Smooth muscle cell (in vitro differentiated cells): Measurements from ENCODE around the gene DLX4. TPM values are rescaled to one million over a fixed set of nuclear protein-coding genes. Genes with fewer than 3 reads are reported as not detected.

Experiments used
- DNase-seq: peaks from one replicate; lab custom pipeline; 2025; ENCODE audit not compliant: unreplicated experiment; lab: John Stamatoyannopoulos, UW
- H2AFZ ChIP-seq: fragments of 200-600 bp; sonication (generic); 2 replicates; pipeline ENCODE4 v1.6.0; 2016; ENCODE audit warnings: antibody characterized with exemption, low read depth, mild to moderate bottlenecking
- H3F3A ChIP-seq: fragments of 200-600 bp; sonication (generic); 2 replicates; pipeline ENCODE4 v1.6.0; 2017; ENCODE audit warnings: antibody characterized with exemption, low read depth
- H3K27ac ChIP-seq: fragments of 200-600 bp; sonication (generic); 2 replicates; pipeline ENCODE4 v1.5.1; 2016; ENCODE audit warnings: low read depth, mild to moderate bottlenecking
- H3K27me3 ChIP-seq: fragments of 200-600 bp; sonication (generic); 2 replicates; pipeline ENCODE4 v1.6.1; 2016; ENCODE audit warnings: low read depth, mild to moderate bottlenecking
- H3K36me3 ChIP-seq: fragments of 200-600 bp; sonication (generic); 2 replicates; pipeline ENCODE4 v1.5.1; 2016; ENCODE audit warnings: low read depth
- H3K4me1 ChIP-seq: fragments of 200-600 bp; sonication (generic); 2 replicates; pipeline ENCODE4 v1.5.1; 2016; ENCODE audit warnings: low read depth
- H3K4me2 ChIP-seq: fragments of 200-600 bp; sonication (generic); 2 replicates; pipeline ENCODE4 v1.6.0; 2016; ENCODE audit warnings: mild to moderate bottlenecking
- H3K4me3 ChIP-seq: fragments of 200-600 bp; sonication (generic); 2 replicates; pipeline ENCODE4 v1.5.1; 2016; ENCODE audit warnings: mild to moderate bottlenecking
- H3K79me2 ChIP-seq: fragments of 200-600 bp; sonication (generic); 2 replicates; pipeline ENCODE4 v1.6.0; 2016; ENCODE audit warnings: low read depth, mild to moderate bottlenecking
- H3K9ac ChIP-seq: fragments of 200-600 bp; sonication (generic); 2 replicates; pipeline ENCODE4 v1.6.0; 2016; ENCODE audit warnings: low read depth
- H3K9me3 ChIP-seq: fragments of 200-600 bp; sonication (generic); replicated peaks from 2 replicates; pipeline ENCODE4 v1.5.1; 2016; ENCODE audit warnings: low read depth
- H4K20me1 ChIP-seq: fragments of 200-600 bp; sonication (generic); 2 replicates; pipeline ENCODE4 v1.6.0; 2016; ENCODE audit warnings: low read depth
- WGBS: methylation state at CpG from one replicate; pipeline ENCODE4 v1.1.7; 2016; ENCODE audit warnings: low lambda C conversion rate; 5-methylcytosine and 5-hydroxymethylcytosine counted together
- polyA plus RNA-seq: library from polyadenylated mRNA; unstranded; fragments of >200 nt; fragmentation: Nextera tagmentation; extraction: Ambion mirVana; gene quantifications from 2 replicates; pipeline ENCODE4 v1.2.1, GENCODE V29; 2016
- total RNA-seq: library from RNA; depleted of rRNA; stranded (reverse); fragments of >200 nt; gene quantifications from 2 replicates; pipeline ENCODE4 v1.2.3, GENCODE V29; 2014
- TF ChIP-seq, protein P1 (sequence below): fragments of 200-600 bp; sonication (generic); IDR thresholded peaks from 2 replicates; pipeline ENCODE4 v1.5.1; 2017; ENCODE audit warnings: borderline replicate concordance, mild to moderate bottlenecking, antibody characterized with exemption; ENCODE audit not compliant: insufficient read depth, poor library complexity, severe bottlenecking

Gene DLX4
- total and polyA plus RNA-seq, 2 experiments from 2014 or later: 0.19 TPM; not detected in 1

DNA sequence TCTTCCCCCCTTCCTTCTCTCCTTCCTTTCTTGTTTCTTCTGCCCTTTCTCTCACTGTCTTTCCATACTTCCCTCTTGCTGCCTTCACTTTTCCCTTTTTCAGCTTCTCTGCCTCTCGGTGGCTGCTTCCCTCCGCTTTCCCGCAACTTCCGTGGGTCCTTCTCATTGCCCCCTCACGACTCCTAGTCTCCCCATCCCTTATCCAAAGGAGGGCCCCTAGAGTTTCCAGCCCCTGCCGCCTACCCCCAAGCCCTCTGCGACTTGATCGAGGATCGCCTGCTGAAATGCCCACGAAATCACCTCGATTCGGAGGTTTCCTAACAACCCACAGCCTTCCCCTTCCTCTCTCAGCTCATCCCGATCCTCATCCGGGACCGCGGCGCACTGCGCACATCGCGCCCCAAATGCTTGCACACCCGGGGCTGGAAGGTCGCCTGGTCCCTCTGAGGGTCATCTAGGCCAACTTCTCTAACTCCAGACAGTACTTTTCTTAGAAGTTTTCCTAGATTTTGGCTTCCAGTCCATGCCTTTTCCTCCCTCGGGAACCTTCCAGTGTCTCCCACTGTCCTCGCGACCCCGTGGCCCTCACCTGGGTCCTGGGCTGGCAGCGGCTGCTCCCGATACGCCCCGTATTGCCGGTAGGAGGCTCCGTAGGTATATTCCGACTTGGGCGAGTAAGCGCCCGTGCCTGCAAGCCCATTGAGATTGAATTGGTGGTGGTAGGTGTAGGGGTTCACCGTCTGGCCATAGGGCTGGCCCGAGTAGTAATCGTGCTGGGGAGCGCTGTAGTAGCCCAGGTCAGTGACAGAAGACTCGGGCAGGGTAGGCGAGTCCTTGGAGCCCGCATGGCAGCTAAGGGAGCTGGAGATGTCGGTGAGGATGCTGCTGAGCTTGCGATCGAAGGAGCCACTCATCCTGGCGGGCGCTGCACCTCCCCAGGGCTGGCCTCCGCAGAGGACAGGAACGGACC lies 25.4 kb downstream of the DLX4 start:
- Histone ChIP-seq H3K27me3 (peaks cover 55% of the 10 kb centered on the region), H3K79me2 (no peaks in the 10 kb centered on the region), H3F3A (no peaks in the 10 kb centered on the region), H3K4me1 (peaks cover 14% of the 10 kb centered on the region), H4K20me1 (no peaks in the 10 kb centered on the region), H3K36me3 (no peaks in the 10 kb centered on the region), H3K4me3 (peak overlapping the region; percentile 52), H3K9me3 (no peaks in the 10 kb centered on the region), H2AFZ (peak overlapping the region; percentile 55), H3K27ac (no peak overlapping the region), H3K9ac (no peak overlapping the region), H3K4me2 (peak overlapping the region; percentile 92)
- WGBS: 4% methylated on average over 50 of the region's 50 CpGs
- TF ChIP-seq, protein P1, sequence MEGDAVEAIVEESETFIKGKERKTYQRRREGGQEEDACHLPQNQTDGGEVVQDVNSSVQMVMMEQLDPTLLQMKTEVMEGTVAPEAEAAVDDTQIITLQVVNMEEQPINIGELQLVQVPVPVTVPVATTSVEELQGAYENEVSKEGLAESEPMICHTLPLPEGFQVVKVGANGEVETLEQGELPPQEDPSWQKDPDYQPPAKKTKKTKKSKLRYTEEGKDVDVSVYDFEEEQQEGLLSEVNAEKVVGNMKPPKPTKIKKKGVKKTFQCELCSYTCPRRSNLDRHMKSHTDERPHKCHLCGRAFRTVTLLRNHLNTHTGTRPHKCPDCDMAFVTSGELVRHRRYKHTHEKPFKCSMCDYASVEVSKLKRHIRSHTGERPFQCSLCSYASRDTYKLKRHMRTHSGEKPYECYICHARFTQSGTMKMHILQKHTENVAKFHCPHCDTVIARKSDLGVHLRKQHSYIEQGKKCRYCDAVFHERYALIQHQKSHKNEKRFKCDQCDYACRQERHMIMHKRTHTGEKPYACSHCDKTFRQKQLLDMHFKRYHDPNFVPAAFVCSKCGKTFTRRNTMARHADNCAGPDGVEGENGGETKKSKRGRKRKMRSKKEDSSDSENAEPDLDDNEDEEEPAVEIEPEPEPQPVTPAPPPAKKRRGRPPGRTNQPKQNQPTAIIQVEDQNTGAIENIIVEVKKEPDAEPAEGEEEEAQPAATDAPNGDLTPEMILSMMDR: peak; percentile 3
- no peak for DNase-seq

DNA sequence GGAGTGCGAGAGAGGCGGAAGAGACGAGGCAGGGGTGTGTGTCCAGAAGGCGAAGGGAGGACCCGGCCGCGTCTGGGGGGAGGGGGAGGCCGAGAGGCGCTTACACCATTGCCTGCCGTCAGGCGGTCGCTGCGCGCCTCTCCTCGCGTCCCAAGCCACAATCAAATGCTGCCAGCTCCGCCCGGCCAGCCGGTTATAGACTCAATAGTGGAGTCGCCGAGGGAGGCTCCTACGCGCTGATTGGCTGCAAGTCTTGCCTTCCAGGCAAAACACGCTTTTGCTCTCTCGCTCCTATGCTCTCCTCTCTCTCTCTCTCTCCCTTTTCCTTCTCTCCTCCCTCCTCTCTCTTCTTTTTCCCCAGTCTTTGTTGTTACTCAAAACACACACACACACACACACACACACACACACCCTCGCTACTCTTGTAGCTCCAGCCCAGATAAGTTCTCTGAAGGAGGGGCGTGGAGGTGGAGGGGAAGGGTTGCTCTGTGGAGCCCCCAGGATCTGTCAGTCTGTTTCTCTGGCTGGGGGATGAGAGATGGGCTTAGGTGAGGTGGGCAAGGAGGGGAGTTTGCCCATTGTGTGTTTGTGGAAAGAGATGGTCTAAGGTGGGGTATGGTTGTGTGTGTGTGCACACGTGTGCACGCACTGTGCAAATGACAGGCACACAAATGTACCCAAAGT lies 26.2 kb downstream of the DLX4 start, which contains the start of gene DLX3:
Gene DLX3, minus strand, starts transcription at position 170 of the 684 bp plus-strand sequence. CDS start 226 bp downstream, outside the sequence.
- H3K79me2 ChIP-seq: no peaks in the 10 kb centered on the region
- H3K9ac ChIP-seq: no peak within 1 kb of the TSS
- TF ChIP-seq, protein P1: no peak
- H3K4me2 ChIP-seq: peak within 1 kb of the TSS; percentile 92
- peak within 1 kb of the TSS; percentile 55 for H2AFZ ChIP-seq
- peaks cover 64% of the 10 kb centered on the region for H3K27me3 ChIP-seq
- H3K9me3 ChIP-seq: no peaks in the 10 kb centered on the region
- WGBS: 5% methylated on average over 27 of the region's 29 CpGs
- H3K4me1 ChIP-seq: peaks cover 14% of the 10 kb centered on the region
- DNase-seq: peak; percentile 33
- no peaks in the 10 kb centered on the region for H4K20me1 ChIP-seq
- H3K4me3 ChIP-seq: peak within 1 kb of the TSS; percentile 52
- no peaks in the 10 kb centered on the region for H3K36me3 ChIP-seq
- H3F3A ChIP-seq: no peaks in the 10 kb centered on the region
- H3K27ac ChIP-seq: no peak within 1 kb of the TSS

DNA sequence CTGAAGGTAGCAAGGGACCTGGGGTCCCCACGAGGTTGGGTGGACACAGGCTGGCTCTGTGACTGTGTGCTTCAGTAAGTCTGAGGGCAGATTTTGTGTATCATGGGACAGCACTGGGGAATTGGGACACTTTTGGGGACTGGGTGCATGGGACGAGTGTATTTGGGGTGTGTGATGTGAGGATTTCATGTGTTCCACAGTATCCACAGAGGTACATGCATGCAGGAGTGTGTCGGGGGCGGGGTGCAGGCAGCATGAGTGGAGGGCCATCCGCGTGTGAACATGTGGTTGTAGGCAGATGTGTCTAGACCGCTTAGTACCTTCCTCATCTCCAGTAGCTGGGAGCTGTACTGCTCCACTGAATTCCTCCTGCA lies 27.1 kb downstream of the DLX4 start:
- H2AFZ ChIP-seq: no peak overlapping the region
- H4K20me1 ChIP-seq: no peaks in the 10 kb centered on the region
- WGBS: 56% methylated on average over 6 of the region's 7 CpGs
- peaks cover 64% of the 10 kb centered on the region for H3K27me3 ChIP-seq
- no peaks in the 10 kb centered on the region for H3K9me3 ChIP-seq
- no peaks in the 10 kb centered on the region for H3K36me3 ChIP-seq
- no peaks in the 10 kb centered on the region for H3K79me2 ChIP-seq
- H3K4me2 ChIP-seq: no peak overlapping the region
- H3F3A ChIP-seq: no peaks in the 10 kb centered on the region
- H3K4me1 ChIP-seq: peaks cover 14% of the 10 kb centered on the region
- TF ChIP-seq, protein P1: no peak
- no peak for DNase-seq
- no peak overlapping the region for H3K4me3 ChIP-seq
- no peak overlapping the region for H3K27ac ChIP-seq
- H3K9ac ChIP-seq: no peak overlapping the region
